Neural progenitor cell (in vitro differentiated cells): ENCODE measurements around the gene ZHX3.

ENCODE experiments used
- EZH2 ChIP-seq: fragments of 200-600 bp; sonication (generic); IDR thresholded peaks from 2 replicates; pipeline ENCODE4 v1.6.1; 2017; ENCODE audit warnings: antibody characterized with exemption, mild to moderate bottlenecking, moderate library complexity
- TF ChIP-seq, protein P1 (sequence below): fragments of 200-600 bp; sonication (generic); IDR thresholded peaks from 2 replicates; pipeline ENCODE4 v1.5.1; 2017; ENCODE audit warnings: antibody characterized with exemption, mild to moderate bottlenecking

DNA sequence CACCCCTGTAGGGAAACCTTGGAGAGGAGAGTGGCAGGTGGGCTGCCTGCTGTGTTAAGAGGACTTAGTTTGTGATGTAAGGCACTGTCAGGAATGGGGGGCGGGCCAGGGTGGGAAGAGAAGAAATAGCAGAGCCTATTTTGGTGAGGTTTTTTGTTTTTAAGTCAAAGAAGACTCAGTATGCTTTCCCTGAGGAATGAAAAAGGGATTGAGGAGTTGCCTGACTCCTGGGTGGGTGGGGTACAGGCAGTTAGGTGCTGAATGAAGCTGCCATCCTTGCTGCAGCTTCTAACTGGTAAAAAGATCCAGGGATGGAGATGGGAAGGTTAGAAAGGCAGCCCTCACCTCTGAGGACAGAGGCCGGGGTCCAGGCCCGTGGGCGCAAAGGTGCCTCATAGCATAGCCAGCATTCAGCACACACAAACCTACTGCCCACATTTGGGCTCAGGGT is 142.3 kb downstream of the ZHX3 start:
- TF ChIP-seq, protein P1, sequence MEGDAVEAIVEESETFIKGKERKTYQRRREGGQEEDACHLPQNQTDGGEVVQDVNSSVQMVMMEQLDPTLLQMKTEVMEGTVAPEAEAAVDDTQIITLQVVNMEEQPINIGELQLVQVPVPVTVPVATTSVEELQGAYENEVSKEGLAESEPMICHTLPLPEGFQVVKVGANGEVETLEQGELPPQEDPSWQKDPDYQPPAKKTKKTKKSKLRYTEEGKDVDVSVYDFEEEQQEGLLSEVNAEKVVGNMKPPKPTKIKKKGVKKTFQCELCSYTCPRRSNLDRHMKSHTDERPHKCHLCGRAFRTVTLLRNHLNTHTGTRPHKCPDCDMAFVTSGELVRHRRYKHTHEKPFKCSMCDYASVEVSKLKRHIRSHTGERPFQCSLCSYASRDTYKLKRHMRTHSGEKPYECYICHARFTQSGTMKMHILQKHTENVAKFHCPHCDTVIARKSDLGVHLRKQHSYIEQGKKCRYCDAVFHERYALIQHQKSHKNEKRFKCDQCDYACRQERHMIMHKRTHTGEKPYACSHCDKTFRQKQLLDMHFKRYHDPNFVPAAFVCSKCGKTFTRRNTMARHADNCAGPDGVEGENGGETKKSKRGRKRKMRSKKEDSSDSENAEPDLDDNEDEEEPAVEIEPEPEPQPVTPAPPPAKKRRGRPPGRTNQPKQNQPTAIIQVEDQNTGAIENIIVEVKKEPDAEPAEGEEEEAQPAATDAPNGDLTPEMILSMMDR, result no peak
- TF ChIP-seq EZH2, result no peak
